ENCODE results near the gene UTP25. TPM values are rescaled to one million over a fixed set of nuclear protein-coding genes. Genes with fewer than 3 reads are reported as not detected.
"Not testable (repeated sequence)": the region's sequence is repeated elsewhere in the genome, so short reads cannot be mapped to it uniquely, and the experiment has no call there.

Gene UTP25
- 10 to 100 TPM in 3 of 4 donors, 1 to 10 TPM in 1; 8.1 to 11.1 (median 10.5) TPM for polyA plus RNA-seq (ENCODE audit: insufficient read length in 4 of 4)

DNA sequence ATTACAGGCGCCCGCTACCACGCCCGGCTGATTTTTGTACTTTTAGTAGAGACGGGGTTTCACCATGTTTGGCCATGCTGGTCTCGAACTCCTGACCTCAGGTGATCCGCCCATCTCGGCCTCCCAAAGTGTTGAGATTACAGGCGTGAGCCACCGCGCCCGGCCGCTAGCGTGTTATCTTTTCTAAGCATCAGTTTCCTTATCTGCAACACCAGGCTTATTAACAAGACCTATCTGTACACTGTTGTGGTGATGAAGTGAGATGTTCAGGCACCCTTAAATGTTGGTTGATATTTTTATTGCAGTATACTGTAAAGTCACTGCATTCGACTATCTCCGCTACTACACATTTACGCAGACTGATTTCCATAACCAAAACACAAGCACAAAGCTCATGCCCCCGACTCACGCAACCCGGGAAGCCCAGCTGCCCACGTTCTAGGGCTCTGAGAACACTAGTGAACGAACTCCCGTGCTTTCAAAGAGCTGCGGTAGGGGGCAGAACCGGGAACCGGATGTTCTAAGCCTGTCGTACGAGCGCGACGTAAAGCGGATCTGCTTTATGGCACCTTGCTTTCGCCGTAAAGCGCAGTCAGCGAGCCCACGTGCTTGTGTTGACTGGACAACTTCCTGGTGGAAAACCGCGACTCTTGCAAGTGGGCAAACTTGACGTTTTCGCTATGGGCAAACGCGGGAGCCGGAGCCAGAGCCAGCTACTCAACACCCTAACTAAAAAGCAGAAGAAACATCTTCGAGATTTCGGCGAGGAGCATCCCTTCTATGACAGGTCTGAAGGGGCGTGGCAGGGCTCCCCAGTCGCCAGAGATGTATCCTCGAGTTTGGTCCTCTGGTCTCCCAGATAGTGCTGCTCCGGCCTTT, at the start of gene UTP25:
TSS of gene UTP25 (plus strand) at position 589 of the 879 bp plus-strand sequence. CDS start at position 681, 92 bp downstream.
- DNase-seq (ENCODE audit: low read depth in 4 of 4, low spot score in 3 of 4): peak; percentile 83 to 93 (median 88)

GRCh38 chr1:209778102-209778501, 49.7 kb upstream of the UTP25 start:
- no peak for DNase-seq (ENCODE audit: low read depth in 4 of 4, low spot score in 3 of 4)

- no peak for DNase-seq (ENCODE audit: low read depth in 4 of 4, low spot score in 3 of 4)
Measured at GRCh38 chr1:209780268-209780667, 47.5 kb upstream of the UTP25 start.

GRCh38 chr1:209783386-209783785, 44.4 kb upstream of the UTP25 start:
- no peak for DNase-seq (ENCODE audit: low read depth in 4 of 4, low spot score in 3 of 4)

GRCh38 chr1:209784265-209785169, 43.3 kb upstream of the UTP25 start, which contains the start of gene C1orf74:
Gene C1orf74, minus strand, starts transcription at chr1:209784559. Its CDS starts 925 bp downstream, at chr1:209783634.
- peak; percentile 95 to 97 (median 96) for DNase-seq (ENCODE audit: low read depth in 4 of 4, low spot score in 3 of 4)

GRCh38 chr1:209785592-209785991, 42.2 kb upstream of the UTP25 start:
- DNase-seq (ENCODE audit: low read depth in 4 of 4, low spot score in 3 of 4): no peak

DNA sequence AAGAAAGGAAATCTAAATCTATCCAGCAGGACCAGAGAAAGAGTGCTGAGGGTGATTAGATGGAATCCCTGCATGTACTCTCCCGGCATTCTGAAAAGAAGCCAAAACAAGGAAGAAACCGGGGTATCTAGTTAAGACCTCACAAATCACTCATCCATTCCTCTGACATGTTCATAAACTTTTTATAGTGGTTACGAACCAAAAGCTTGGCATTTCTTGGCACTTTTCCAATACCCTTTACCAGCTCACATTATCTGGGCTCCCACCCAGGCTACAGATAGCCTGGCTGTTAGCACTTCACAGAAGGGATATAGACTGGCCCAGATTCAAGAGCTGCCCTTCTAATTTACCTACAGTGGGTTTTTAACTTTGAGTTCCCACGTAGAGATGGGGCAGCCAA, 41.6 kb upstream of the UTP25 start:
- no peak for DNase-seq (ENCODE audit: low read depth in 4 of 4, low spot score in 3 of 4)

DNA sequence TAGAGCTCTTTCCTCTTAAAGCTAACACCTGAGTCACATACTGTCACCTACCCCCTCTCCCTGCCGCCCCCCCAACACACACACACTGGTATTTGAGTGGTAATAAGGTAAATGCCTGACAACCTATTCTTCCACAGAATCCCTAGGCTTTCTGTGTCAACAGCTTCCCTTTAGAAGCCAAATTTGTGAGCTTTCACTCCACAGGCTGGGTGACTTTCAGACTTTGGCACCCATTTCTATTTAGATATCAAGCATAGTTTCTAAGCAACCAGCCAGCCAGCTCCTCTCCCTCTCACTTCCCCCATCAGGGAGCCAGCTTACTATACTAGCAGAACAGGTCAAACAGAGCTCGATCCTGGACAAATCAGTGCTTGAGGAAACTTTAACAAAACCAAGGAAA, 40.2 kb upstream of the UTP25 start:
- no peak for DNase-seq (ENCODE audit: low read depth in 4 of 4, low spot score in 3 of 4)

DNA sequence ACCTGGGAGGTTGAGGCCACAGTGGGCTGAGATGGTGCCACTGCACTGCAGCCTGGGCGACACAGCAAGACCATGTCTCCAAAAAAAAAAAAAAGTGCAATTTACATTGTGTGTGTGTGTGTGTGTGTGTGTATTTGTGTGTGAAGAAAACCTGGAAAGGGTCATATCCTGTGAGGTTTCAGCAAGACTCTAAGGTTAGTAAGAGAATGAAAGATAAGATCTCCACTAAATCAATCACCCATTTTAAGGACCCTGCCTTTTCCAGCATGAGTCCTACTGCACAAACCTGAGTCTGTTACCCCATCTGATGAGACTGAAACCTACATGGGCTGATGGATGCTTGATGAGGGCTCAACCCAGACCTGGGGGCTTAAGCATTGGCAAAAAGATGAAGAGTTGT, 38.5 kb upstream of the UTP25 start:
- no peak for DNase-seq (ENCODE audit: low read depth in 4 of 4, low spot score in 3 of 4)

DNA sequence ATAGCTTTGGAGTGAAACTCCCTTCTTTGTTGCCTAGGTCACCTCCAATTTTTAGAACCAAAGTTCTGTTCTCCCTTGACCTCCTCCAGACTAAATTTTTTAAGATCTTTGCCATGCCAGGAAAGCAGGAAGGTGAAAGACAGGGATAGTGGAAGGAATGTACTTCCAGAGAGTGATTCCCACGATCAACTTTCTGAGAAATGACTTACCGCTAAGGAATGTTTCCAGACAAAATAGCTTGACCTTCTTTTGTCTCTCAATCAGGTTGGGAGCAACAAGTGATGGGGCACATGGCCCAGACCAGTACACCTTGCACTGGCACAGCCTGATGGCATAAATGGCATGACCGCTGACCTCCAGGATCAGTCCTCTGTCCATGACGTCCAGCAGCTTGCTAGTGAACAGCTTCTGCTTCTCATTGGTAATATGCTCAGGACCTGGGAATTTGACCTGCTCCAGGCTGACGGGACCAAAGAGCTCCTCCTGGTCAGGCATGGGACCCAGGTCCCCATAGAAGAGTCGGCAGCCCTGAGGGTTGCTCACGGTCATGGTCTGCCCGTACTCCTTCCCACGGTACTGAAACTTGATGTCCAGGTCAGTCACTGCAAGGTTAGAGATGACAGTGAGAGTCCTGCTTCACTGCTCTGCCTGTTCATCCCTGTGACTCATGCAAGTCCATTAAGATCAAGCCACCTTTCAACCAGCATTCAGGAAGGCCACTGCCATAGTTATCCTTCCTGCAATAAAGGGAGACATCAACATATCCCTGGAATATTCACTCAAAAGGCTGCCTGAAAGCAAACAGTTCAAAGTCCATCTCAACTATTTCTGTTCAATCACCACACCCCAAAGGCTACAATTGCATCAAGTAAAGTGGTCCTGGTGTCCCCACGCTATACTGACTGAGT, 37.2 kb upstream of the UTP25 start:
- DNase-seq (ENCODE audit: low read depth in 4 of 4, low spot score in 3 of 4): no peak

GRCh38 chr1:209791920-209792319, 35.9 kb upstream of the UTP25 start:
- no peak for DNase-seq (ENCODE audit: low read depth in 4 of 4, low spot score in 3 of 4)

DNA sequence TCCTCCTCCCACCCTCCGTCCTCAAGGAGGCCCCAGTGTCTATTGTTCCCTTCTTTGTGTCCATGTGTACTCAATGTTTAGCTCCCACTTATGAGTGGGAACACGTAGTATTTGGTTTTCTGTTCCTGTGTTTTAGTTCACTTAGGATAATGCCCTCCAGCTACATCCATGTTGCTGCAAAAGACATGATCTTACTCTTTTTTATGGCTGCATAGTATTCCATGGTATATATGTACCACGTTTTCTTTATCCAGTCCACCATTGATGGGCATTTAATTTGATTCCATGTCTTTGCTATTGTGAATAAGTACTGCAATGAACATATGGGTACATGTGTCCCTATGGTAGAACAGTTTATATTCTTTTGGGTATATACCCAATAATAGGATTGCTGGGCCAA, 34.1 kb upstream of the UTP25 start:
- DNase-seq (ENCODE audit: low read depth in 4 of 4, low spot score in 3 of 4): not testable (repeated sequence)

DNA sequence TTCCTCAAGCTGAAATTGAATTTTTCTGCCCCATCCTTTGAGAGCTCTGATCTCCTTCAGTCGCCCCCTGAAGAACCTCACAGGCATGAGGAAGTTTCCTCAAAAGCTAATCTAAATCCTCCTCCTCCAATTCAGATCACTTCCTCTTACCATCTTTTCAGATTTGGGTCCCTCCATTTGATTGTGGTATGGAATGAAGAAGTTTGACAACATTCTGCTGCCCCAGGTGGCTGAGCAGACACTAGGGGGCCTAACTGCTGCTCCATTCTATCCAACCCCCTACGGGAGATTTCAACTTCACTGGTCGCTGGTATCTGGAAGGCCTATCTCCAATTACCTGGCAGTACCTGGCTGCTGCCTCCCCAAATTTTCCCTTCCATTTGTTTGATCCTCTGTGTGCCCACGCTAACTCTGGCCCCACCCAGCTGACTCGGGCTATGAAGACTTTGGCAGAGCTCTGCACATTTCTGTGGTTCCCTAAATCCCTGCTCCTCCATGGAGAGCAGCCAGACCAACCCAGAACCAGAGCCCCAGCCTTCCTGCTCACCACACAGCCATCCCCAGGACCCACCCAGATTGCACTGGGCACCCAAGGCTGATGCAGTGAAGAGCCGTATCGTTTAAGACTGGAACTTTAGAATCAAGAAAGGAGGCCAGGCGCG, 29.7 kb upstream of the UTP25 start:
- no peak for DNase-seq (ENCODE audit: low read depth in 4 of 4, low spot score in 3 of 4)

- DNase-seq (ENCODE audit: low read depth in 4 of 4, low spot score in 3 of 4): no peak
Measured at GRCh38 chr1:209800984-209801834, 26.6 kb upstream of the UTP25 start.

- no peak for DNase-seq (ENCODE audit: low read depth in 4 of 4, low spot score in 3 of 4)
Measured at GRCh38 chr1:209802117-209802779, 25.5 kb upstream of the UTP25 start.

- DNase-seq (ENCODE audit: low read depth in 4 of 4, low spot score in 3 of 4): no peak
Measured at GRCh38 chr1:209802780-209803152, 25.0 kb upstream of the UTP25 start.

DNA sequence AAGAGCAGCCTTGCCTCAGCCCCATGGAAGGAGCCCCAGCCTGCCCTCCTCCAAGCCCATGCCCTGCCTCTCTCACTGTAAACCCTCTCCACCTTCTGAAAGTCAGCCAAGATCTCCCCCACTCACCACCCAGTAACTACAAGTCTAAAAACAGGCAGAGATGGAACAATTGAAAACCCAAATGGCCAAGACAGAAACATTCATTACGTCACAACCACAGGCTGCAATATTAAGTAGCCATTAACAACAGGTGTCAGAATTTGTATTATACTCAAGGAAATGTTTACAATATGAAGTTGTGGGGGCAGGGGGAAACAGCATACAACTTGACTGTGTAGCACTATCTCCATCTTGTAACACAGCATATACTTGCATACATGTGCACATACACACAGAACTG, 24.2 kb upstream of the UTP25 start:
- DNase-seq (ENCODE audit: low read depth in 4 of 4, low spot score in 3 of 4): no peak

DNA sequence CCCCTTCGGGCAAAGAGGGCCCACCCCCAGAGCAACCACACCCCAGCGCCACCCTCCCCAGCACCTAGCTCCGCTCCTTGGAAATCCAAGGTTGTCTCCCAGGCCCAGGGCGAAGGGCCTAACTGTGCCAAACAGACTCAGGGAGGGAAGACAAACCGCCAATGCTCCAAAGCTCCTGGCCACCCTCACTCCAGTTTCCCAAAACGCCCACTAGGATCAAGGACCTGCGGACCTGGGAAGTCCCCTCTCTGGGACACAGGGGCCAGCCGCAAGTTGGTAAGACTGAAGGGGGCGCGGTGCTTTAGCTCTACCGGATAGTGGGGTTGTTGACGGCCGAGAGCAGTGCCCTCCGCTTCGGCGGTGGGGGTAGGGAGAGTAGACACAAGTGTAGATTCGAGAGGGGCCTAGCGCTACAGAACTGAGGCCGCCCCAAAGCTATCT, 22.4 kb upstream of the UTP25 start:
- DNase-seq (ENCODE audit: low read depth in 4 of 4, low spot score in 3 of 4): no peak
